SK-N-SH (cell line): Measurements from ENCODE around the gene FNDC3B. TPM values are rescaled to one million over a fixed set of nuclear protein-coding genes. Genes with fewer than 3 reads are reported as not detected.

Experiments used
- CTCF ChIA-PET: fragments of 300-600, 350-600 bp; formaldehyde crosslinking; extraction: SDS; loops from one replicate; lab custom pipeline; 2021; lab: Yijun Ruan, JAX
- POLR2A ChIA-PET: fragments of 350-600 bp; sonication (Branson Sonifier 250); formaldehyde crosslinking; extraction: SDS; loops from one replicate; lab custom pipeline; 2020; ENCODE audit warnings: antibody characterized with exemption, inconsistent platforms; lab: Yijun Ruan, JAX
- DNase-seq: peaks from one replicate; pipeline ENCODE4 v3.0.0; 2012
- H2AFZ ChIP-seq: fragments of 200-600 bp; sonication (generic); 2 replicates; pipeline ENCODE4 v1.8.1; 2016; ENCODE audit warnings: antibody characterized with exemption, mild to moderate bottlenecking, low read depth
- H3F3A ChIP-seq: fragments of 200-600 bp; sonication (generic); replicated peaks from 2 replicates; pipeline ENCODE3; 2016; ENCODE audit warnings: antibody characterized with exemption, mild to moderate bottlenecking; ENCODE audit not compliant: insufficient read depth
- H3K27ac ChIP-seq, 2 experiments: fragments of 200-500 bp in 1 of 2; fragments of 200-600 bp in 1 of 2; sonication (Bioruptor generic) in 1 of 2; sonication (generic), shearing (Covaris generic) in 1 of 2; 2 replicates each; pipeline versions ENCODE4 v1.5.1 to v1.6.1; 2014 to 2016; ENCODE audit warnings: low read depth in 2 of 2, inconsistent platforms in 1 of 2, low read length in 1 of 2, mild to moderate bottlenecking in 1 of 2, mixed read lengths in 1 of 2
- H3K27me3 ChIP-seq: fragments of 200-600 bp; sonication (generic), shearing (Covaris generic); 2 replicates; pipeline ENCODE4 v1.6.1; 2016; ENCODE audit warnings: mixed run types; ENCODE audit not compliant: insufficient read depth
- H3K36me3 ChIP-seq, 2 experiments: fragments of 200-500 bp in 1 of 2; fragments of 200-600 bp in 1 of 2; sonication (Bioruptor generic) in 1 of 2; sonication (generic) in 1 of 2; replicated peaks in 1 of 2; 2 replicates each; pipeline versions ENCODE3 to v1.5.1; 2014 to 2016; ENCODE audit warnings: low read length in 1 of 2, mild to moderate bottlenecking in 1 of 2; ENCODE audit not compliant: insufficient read depth in 2 of 2, control insufficient read depth in 1 of 2
- H3K4me1 ChIP-seq, 2 experiments: fragments of 200-500 bp in 1 of 2; fragments of 200-600 bp in 1 of 2; sonication (Bioruptor generic) in 1 of 2; sonication (generic), shearing (Covaris generic) in 1 of 2; 2 replicates each; pipeline versions ENCODE4 v1.5.1 to v1.6.1; 2014 to 2016; ENCODE audit warnings: low read depth in 1 of 2, low read length in 1 of 2, mixed run types in 1 of 2; ENCODE audit not compliant: insufficient read depth in 2 of 2, control insufficient read depth in 1 of 2
- H3K4me2 ChIP-seq: fragments of 200-600 bp; sonication (generic), shearing (Covaris generic); 2 replicates; pipeline ENCODE4 v1.6.1; 2017; ENCODE audit warnings: mixed run types
- H3K4me3 ChIP-seq, 2 experiments: fragments of 200-500 bp in 1 of 2; fragments of 200-600 bp in 1 of 2; sonication (Bioruptor generic) in 1 of 2; sonication (generic), shearing (Covaris generic) in 1 of 2; 2 replicates each; pipeline versions ENCODE4 v1.5.1 to v1.8.1; 2014 to 2016; ENCODE audit warnings: low read depth in 2 of 2, inconsistent platforms in 1 of 2, low read length in 1 of 2, mild to moderate bottlenecking in 1 of 2, mixed read lengths in 1 of 2, moderate library complexity in 1 of 2
- H3K79me2 ChIP-seq: fragments of 200-600 bp; sonication (generic); 2 replicates; pipeline ENCODE4 v1.8.1; 2017; ENCODE audit warnings: mild to moderate bottlenecking; ENCODE audit not compliant: insufficient read depth
- H3K9ac ChIP-seq: fragments of 200-600 bp; sonication (generic); 2 replicates; pipeline ENCODE4 v1.6.1; 2017; ENCODE audit warnings: mixed run types
- H3K9me2 ChIP-seq: fragments of 200-600 bp; sonication (generic); 2 replicates; pipeline ENCODE4 v1.6.1; 2017; ENCODE audit warnings: mixed run types
- H3K9me3 ChIP-seq: fragments of 200-600 bp; sonication (generic); 2 replicates; pipeline ENCODE4 v1.6.1; 2017; ENCODE audit warnings: mixed run types, mild to moderate bottlenecking, moderate library complexity
- H4K20me1 ChIP-seq: fragments of 200-600 bp; sonication (generic); 2 replicates; pipeline ENCODE4 v1.6.1; 2017; ENCODE audit warnings: mild to moderate bottlenecking, mixed run types; ENCODE audit not compliant: insufficient read depth
- CHD2 ChIP-seq: fragments of 150-350 bp; IDR thresholded peaks from 2 replicates; pipeline ENCODE4 v1.6.1; 2018; ENCODE audit warnings: low read length; ENCODE audit not compliant: partially characterized antibody
- EP300 ChIP-seq, 2 experiments: IDR thresholded peaks; 2 replicates each; pipeline versions ENCODE4 v1.4.0 to v1.6.1; 2012; ENCODE audit warnings: borderline replicate concordance in 1 of 2, low read depth in 1 of 2, low read length in 1 of 2
- FOSL2 ChIP-seq: IDR thresholded peaks from 2 replicates; pipeline ENCODE4 v1.4.0; 2012; ENCODE audit warnings: low read depth, mild to moderate bottlenecking, moderate library complexity, borderline replicate concordance
- FOXM1 ChIP-seq: IDR thresholded peaks from 2 replicates; pipeline ENCODE4 v1.4.0; 2012; ENCODE audit warnings: low read depth, mild to moderate bottlenecking
- GABPA ChIP-seq: IDR thresholded peaks from 2 replicates; pipeline ENCODE4 v1.4.0; 2012; ENCODE audit warnings: low read depth, mild to moderate bottlenecking
- MEF2A ChIP-seq: IDR thresholded peaks from 2 replicates; pipeline ENCODE4 v1.4.0; 2012; ENCODE audit warnings: low read depth, borderline replicate concordance
- MXI1 ChIP-seq: IDR thresholded peaks from 2 replicates; pipeline ENCODE4 v1.6.1; 2012; ENCODE audit warnings: mild to moderate bottlenecking, low read depth, low read length, improper control_type of control experiment
- NFIC ChIP-seq: IDR thresholded peaks from 2 replicates; pipeline ENCODE4 v1.4.0; 2012; ENCODE audit warnings: borderline replicate concordance
- POLR2AphosphoS5 ChIP-seq: IDR thresholded peaks from 2 replicates; pipeline ENCODE4 v1.6.1; 2012; ENCODE audit warnings: low read depth, low read length
- RAD21 ChIP-seq: IDR thresholded peaks from 2 replicates; pipeline ENCODE4 v1.6.1; 2012; ENCODE audit warnings: mild to moderate bottlenecking, low read length
- RCOR1 ChIP-seq: fragments of 150-350 bp; IDR thresholded peaks from 2 replicates; pipeline ENCODE4 v1.6.1; 2017; ENCODE audit warnings: antibody characterized with exemption, low read length
- REST ChIP-seq: IDR thresholded peaks from 2 replicates; pipeline ENCODE4 v1.6.1; 2012; ENCODE audit warnings: mild to moderate bottlenecking, low read depth, low read length, moderate library complexity
- RFX5 ChIP-seq: IDR thresholded peaks from 2 replicates; pipeline ENCODE4 v1.6.1; 2012; ENCODE audit warnings: mild to moderate bottlenecking, improper control_type of control experiment, low read length
- SIN3A ChIP-seq: IDR thresholded peaks from 2 replicates; pipeline ENCODE4 v1.6.1; 2012; ENCODE audit warnings: low read depth, mild to moderate bottlenecking, low read length, moderate library complexity, borderline replicate concordance
- USF1 ChIP-seq: IDR thresholded peaks from 2 replicates; pipeline ENCODE4 v1.4.0; 2012; ENCODE audit warnings: low read depth, borderline replicate concordance
- USF2 ChIP-seq: fragments of 150-350 bp; IDR thresholded peaks from 2 replicates; pipeline ENCODE4 v1.6.1; 2017; ENCODE audit warnings: antibody characterized with exemption, low read length, low read depth, borderline replicate concordance
- WGBS: methylation state at CpG from one replicate; pipeline ENCODE4 v1.1.6; 2017; ENCODE audit warnings: low lambda C conversion rate; 5-methylcytosine and 5-hydroxymethylcytosine counted together
- polyA plus RNA-seq, 3 experiments: library from polyadenylated mRNA; depleted of rRNA; stranded (reverse); fragments of >200 nt; gene quantifications; 2 replicates each; pipeline ENCODE4 v1.2.3, GENCODE V29; 2012
- TF ChIP-seq, protein P1 (sequence below): IDR thresholded peaks from 2 replicates; pipeline ENCODE4 v1.4.0; 2012; ENCODE audit warnings: low read depth

FNDC3B gene
- polyA plus RNA-seq, 1 of the 3 experiments (the other 2 are of a cell fraction) = 10.4 TPM

- Histone ChIP-seq H3K4me3 (no peak overlapping the region), H3K4me2 (no peak overlapping the region), H3K79me2 (peaks cover 94% of the 10 kb centered on the region), H3K9me2 (no peaks in the 10 kb centered on the region), H3K4me1 (peaks cover 4 to 5% of the 10 kb centered on the region in 2 experiments; a peak in 2 of 4 replicates), H3K9ac (no peak overlapping the region), H3F3A (peaks cover 10% of the 10 kb centered on the region), H4K20me1 (peaks cover 41% of the 10 kb centered on the region), H3K36me3 (no peaks in the 10 kb centered on the region), H3K9me3 (no peaks in the 10 kb centered on the region), H3K27ac (peak overlapping the region in 1 of 2 experiments; percentile 36; a peak in 1 of 4 replicates), H3K27me3 (no peaks in the 10 kb centered on the region), H2AFZ (no peak overlapping the region)
- ChIA-PET POLR2A (no interaction called here), CTCF (interaction anchor here (1.0 kb wide), 1 partner anchor 26 kb away, joined by 3 read pairs; no protein-coding TSS in a partner anchor)
- 76% methylated on average over 4 of the region's 4 CpGs for WGBS
- DNase-seq = peak; percentile 41
- TF ChIP-seq SIN3A (no peak), MEF2A (no peak), REST (no peak), CHD2 (no peak), RCOR1 (no peak), GABPA (no peak), RAD21 (no peak)
- TF ChIP-seq, protein P1, sequence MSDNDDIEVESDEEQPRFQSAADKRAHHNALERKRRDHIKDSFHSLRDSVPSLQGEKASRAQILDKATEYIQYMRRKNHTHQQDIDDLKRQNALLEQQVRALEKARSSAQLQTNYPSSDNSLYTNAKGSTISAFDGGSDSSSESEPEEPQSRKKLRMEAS = no peak
Observed at GRCh38 chr3:172194702-172195406, 155.5 kb downstream of the FNDC3B start.

- Histone ChIP-seq H3K27ac (peak overlapping the region in 1 of 2 experiments; percentile 36; a peak in 1 of 4 replicates), H3K9ac (no peak overlapping the region), H3K27me3 (no peaks in the 10 kb centered on the region), H3K9me2 (no peaks in the 10 kb centered on the region), H2AFZ (no peak overlapping the region), H3K79me2 (peaks cover 96% of the 10 kb centered on the region), H3K4me3 (no peak overlapping the region), H3F3A (peaks cover 4% of the 10 kb centered on the region), H3K4me1 (peaks cover 3 to 5% of the 10 kb centered on the region in 2 experiments; a peak in 2 of 4 replicates), H3K4me2 (no peak overlapping the region), H3K9me3 (no peaks in the 10 kb centered on the region), H4K20me1 (peaks cover 36% of the 10 kb centered on the region), H3K36me3 (no peaks in the 10 kb centered on the region)
- no peak for DNase-seq
- ChIA-PET CTCF (interaction anchor here (0.9 to 1.0 kb wide), 2 partner anchors 11 to 27 kb away, joined by 3 read pairs; no protein-coding TSS in a partner anchor), POLR2A (no interaction called here)
- WGBS = 85% methylated on average over 1 of the region's 1 CpG
- no peak for TF ChIP-seq NFIC
- no peak for TF ChIP-seq MXI1
- TF ChIP-seq EP300 (IDR thresholded peaks at IDR 0.05; ENCODE audit: borderline replicate concordance in 1 of 2, low read depth in 1 of 2, low read length in 1 of 2) = no peak
- TF ChIP-seq REST = no peak
- TF ChIP-seq USF2 = no peak
- no peak for TF ChIP-seq POLR2AphosphoS5
- TF ChIP-seq RFX5 = no peak
- no peak for TF ChIP-seq FOXM1
- TF ChIP-seq FOSL2 = no peak
- no peak for TF ChIP-seq USF1
- TF ChIP-seq CHD2 = no peak
Observed at GRCh38 chr3:172195407-172195754, 156.0 kb downstream of the FNDC3B start.
